ENCODE data around the gene EYA4. TPM values are rescaled to one million over a fixed set of nuclear protein-coding genes. Genes with fewer than 3 reads are reported as not detected.

Gene EYA4
- total and polyA plus RNA-seq, 4 experiments from 2014 or later = not detected

DNA sequence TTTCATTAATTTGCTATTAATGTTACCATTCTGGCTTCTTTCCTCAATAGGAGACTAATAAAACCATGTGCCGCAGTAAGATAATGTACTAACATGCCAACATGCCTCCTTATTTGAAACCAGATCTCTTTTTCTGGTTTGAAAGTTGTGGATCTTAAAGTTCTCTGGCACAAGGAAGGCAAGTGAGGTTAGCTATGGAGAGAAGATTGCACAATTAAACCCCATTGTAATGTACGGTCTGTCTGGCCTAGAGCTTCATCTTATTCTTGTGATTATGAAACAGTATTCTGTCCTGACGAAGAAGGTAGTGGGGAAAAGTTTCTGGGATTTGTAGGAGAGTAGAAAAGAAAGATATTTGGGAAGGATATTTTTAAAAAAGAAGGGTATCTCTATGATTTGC is 68.4 kb downstream of the EYA4 start:
- no peaks in the 10 kb centered on the region for H3K4me1 ChIP-seq (ENCODE audit: insufficient read depth, low read length)
- ChIA-PET CTCF (ENCODE audit: partially characterized antibody) (no interaction called here), POLR2A (ENCODE audit: partially characterized antibody) (no interaction called here)
- Mint-ChIP-seq H3K4me3 (no peak overlapping the region), H3K27me3 (peaks cover 2 to 4% of the 10 kb centered on the region in 2 donors), H3K4me1 (no peaks in the 10 kb centered on the region), H3K36me3 (no peaks in the 10 kb centered on the region), H3K9me3 (peaks cover 0 to 5% (median 2%) of the 10 kb centered on the region in 8 donors), H3K27ac (no peak overlapping the region)
- H3K36me3 ChIP-seq (ENCODE audit: insufficient read depth, low read length) = no peaks in the 10 kb centered on the region
- intact Hi-C loops (cut with micrococcal nuclease) = no loop called here
- no peak overlapping the region for H3K27ac ChIP-seq (ENCODE audit: low read depth, low read length)
- DNase-seq = no peak
- no peaks in the 10 kb centered on the region for H3K9me3 ChIP-seq (ENCODE audit: control insufficient read depth in 1 of 2, low read length in 2 of 2)
- H3K4me3 ChIP-seq (ENCODE audit: low read length in 2 of 2) = no peak overlapping the region
- H3K27me3 ChIP-seq (ENCODE audit: insufficient read depth, low read length) = no peaks in the 10 kb centered on the region

DNA sequence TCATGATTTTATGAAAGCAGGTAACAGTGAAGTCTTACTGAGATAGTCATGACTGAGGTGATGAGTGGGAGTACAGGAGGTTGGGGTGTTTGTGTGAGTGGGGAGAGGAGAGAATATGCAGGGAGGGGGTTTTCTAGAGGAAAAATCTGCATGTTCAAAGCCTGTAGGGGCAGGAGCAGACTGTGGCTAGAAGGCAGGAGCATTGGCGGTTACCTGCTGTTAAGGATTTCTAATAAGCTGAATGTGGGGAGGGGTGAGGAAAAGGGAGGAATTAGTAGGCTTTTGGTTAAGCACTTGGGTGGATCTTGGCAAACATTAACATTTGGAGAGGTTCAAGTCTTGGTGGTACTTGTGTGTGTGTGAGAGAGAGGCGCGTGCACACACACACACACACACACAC is 70.8 kb downstream of the EYA4 start:
- POLR2A ChIA-PET (ENCODE audit: partially characterized antibody) = no interaction called here
- no peak overlapping the region for H3K27ac ChIP-seq (ENCODE audit: low read depth, low read length)
- H3K4me3 ChIP-seq (ENCODE audit: low read length in 2 of 2) = no peak overlapping the region
- Mint-ChIP-seq H3K27me3 (peaks cover 4% of the 10 kb centered on the region in 2 donors), H3K36me3 (no peaks in the 10 kb centered on the region), H3K9me3 (peaks cover 0 to 3% (median 2%) of the 10 kb centered on the region in 8 donors), H3K4me3 (no peak overlapping the region), H3K27ac (no peak overlapping the region), H3K4me1 (no peaks in the 10 kb centered on the region)
- no peaks in the 10 kb centered on the region for H3K4me1 ChIP-seq (ENCODE audit: insufficient read depth, low read length)
- intact Hi-C loops (cut with micrococcal nuclease) = no loop called here
- H3K9me3 ChIP-seq (ENCODE audit: control insufficient read depth in 1 of 2, low read length in 2 of 2) = no peaks in the 10 kb centered on the region
- CTCF ChIA-PET (ENCODE audit: partially characterized antibody) = interaction anchor here (0.7 kb wide), 1 partner anchor 368 kb away, joined by 3 read pairs; no protein-coding TSS in a partner anchor
- no peaks in the 10 kb centered on the region for H3K36me3 ChIP-seq (ENCODE audit: insufficient read depth, low read length)
- H3K27me3 ChIP-seq (ENCODE audit: insufficient read depth, low read length) = no peaks in the 10 kb centered on the region
- DNase-seq = no peak

DNA sequence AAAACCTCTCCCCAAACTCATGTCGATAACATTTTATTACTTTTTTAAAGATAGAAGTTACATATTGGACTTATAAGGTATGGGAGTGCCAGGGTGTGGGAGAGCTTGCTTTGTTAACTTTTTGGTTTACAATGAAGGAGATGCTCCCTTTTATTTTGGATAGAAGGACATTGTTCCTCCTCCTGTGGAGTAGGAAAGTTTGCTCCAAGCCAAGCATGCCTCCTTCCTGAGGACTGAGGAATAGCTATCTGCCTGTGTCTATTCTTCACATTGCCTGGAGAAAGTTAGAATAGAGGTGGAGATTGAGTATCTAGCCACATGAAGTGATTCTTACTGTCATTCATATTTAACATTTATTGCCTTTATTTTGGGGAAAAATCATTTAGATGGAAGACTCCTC is 71.9 kb downstream of the EYA4 start:
- H3K27me3 ChIP-seq (ENCODE audit: insufficient read depth, low read length) = no peaks in the 10 kb centered on the region
- no peaks in the 10 kb centered on the region for H3K4me1 ChIP-seq (ENCODE audit: insufficient read depth, low read length)
- CTCF ChIA-PET (ENCODE audit: partially characterized antibody) = interaction anchor here (1.1 kb wide), 1 partner anchor 12 kb away, joined by 3 read pairs; no protein-coding TSS in a partner anchor
- intact Hi-C loops (cut with micrococcal nuclease) = no loop called here
- Mint-ChIP-seq H3K27me3 (peaks cover 2 to 4% of the 10 kb centered on the region in 2 donors), H3K9me3 (peaks cover 0 to 3% (median under 1%) of the 10 kb centered on the region in 8 donors), H3K27ac (no peak overlapping the region), H3K4me3 (no peak overlapping the region), H3K36me3 (no peaks in the 10 kb centered on the region), H3K4me1 (no peaks in the 10 kb centered on the region)
- no peak overlapping the region for H3K27ac ChIP-seq (ENCODE audit: low read depth, low read length)
- H3K4me3 ChIP-seq (ENCODE audit: low read length in 2 of 2) = no peak overlapping the region
- no peaks in the 10 kb centered on the region for H3K36me3 ChIP-seq (ENCODE audit: insufficient read depth, low read length)
- DNase-seq = no peak
- H3K9me3 ChIP-seq (ENCODE audit: control insufficient read depth in 1 of 2, low read length in 2 of 2) = no peaks in the 10 kb centered on the region
- POLR2A ChIA-PET (ENCODE audit: partially characterized antibody) = no interaction called here

DNA sequence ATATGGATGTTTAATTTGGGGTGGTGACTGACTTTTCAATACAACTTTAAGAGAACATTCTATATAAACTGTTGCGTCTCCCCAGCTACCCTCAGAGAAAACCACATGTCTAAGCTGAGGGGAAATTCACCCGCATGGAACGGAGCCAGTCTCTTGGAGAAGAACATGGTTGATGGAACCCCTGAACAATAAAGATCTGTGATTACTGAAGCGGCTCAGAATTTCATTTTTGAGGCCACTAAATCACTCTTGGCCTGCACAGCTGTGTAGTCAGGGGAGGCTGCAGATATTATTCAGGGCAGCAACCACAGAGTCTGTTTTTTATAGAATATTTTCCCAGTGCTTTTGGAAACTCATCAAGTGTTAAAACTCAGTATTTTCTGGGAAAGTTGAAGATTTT is 73.8 kb downstream of the EYA4 start:
- no peak overlapping the region for H3K4me3 Mint-ChIP-seq
- POLR2A ChIA-PET (ENCODE audit: partially characterized antibody) = no interaction called here
- H3K9me3 Mint-ChIP-seq = peaks cover 0 to 2% (median 0%) of the 10 kb centered on the region in 8 donors
- Histone ChIP-seq H3K4me3 (ENCODE audit: low read length in 2 of 2) (no peak overlapping the region), H3K36me3 (ENCODE audit: insufficient read depth, low read length) (no peaks in the 10 kb centered on the region), H3K4me1 (ENCODE audit: insufficient read depth, low read length) (no peaks in the 10 kb centered on the region), H3K9me3 (ENCODE audit: control insufficient read depth in 1 of 2, low read length in 2 of 2) (no peaks in the 10 kb centered on the region), H3K27ac (ENCODE audit: low read depth, low read length) (no peak overlapping the region), H3K27me3 (ENCODE audit: insufficient read depth, low read length) (no peaks in the 10 kb centered on the region)
- peaks cover under 1 to 2% of the 10 kb centered on the region in 2 donors for H3K27me3 Mint-ChIP-seq
- intact Hi-C loops (cut with micrococcal nuclease) = no loop called here
- no peaks in the 10 kb centered on the region for H3K4me1 Mint-ChIP-seq
- no peaks in the 10 kb centered on the region for H3K36me3 Mint-ChIP-seq
- CTCF ChIA-PET (ENCODE audit: partially characterized antibody) = no interaction called here
- no peak for DNase-seq
- no peak overlapping the region for H3K27ac Mint-ChIP-seq

GRCh38 chr6:133315811-133316210 is 74.7 kb downstream of the EYA4 start:
- H3K36me3 ChIP-seq (ENCODE audit: insufficient read depth, low read length) = no peaks in the 10 kb centered on the region
- no peak overlapping the region for H3K4me3 ChIP-seq (ENCODE audit: low read length in 2 of 2)
- peaks cover 0 to 2% of the 10 kb centered on the region in 2 donors for H3K27me3 Mint-ChIP-seq
- no peak for DNase-seq
- no peaks in the 10 kb centered on the region for H3K4me1 Mint-ChIP-seq
- intact Hi-C loops (cut with micrococcal nuclease) = no loop called here
- H3K27me3 ChIP-seq (ENCODE audit: insufficient read depth, low read length) = no peaks in the 10 kb centered on the region
- ChIA-PET POLR2A (ENCODE audit: partially characterized antibody) (no interaction called here), CTCF (ENCODE audit: partially characterized antibody) (no interaction called here)
- no peak overlapping the region for H3K27ac ChIP-seq (ENCODE audit: low read depth, low read length)
- peaks cover 0 to 2% (median 0%) of the 10 kb centered on the region in 8 donors for H3K9me3 Mint-ChIP-seq
- H3K4me1 ChIP-seq (ENCODE audit: insufficient read depth, low read length) = no peaks in the 10 kb centered on the region
- no peak overlapping the region for H3K27ac Mint-ChIP-seq
- H3K9me3 ChIP-seq (ENCODE audit: control insufficient read depth in 1 of 2, low read length in 2 of 2) = no peaks in the 10 kb centered on the region
- no peaks in the 10 kb centered on the region for H3K36me3 Mint-ChIP-seq
- H3K4me3 Mint-ChIP-seq = no peak overlapping the region

DNA sequence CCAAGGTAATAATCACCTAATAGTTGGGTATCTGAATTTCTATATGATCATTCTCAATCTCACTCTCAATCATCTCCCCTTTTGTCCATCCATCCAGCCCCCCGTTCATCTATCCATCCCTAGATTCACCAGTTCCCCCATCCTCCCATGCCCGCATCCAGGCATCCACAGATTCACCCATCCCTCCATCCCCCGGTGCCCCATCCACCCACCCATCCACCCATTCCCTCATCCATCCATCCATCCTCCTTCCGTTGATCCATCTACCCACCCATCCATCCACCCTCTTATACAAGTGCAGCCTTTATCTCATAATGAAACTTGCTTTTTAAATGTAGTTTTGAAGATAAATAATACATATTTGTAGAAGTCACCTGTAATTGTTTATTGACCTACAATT is 76.5 kb downstream of the EYA4 start:
- POLR2A ChIA-PET (ENCODE audit: partially characterized antibody) = no interaction called here
- intact Hi-C loops (cut with micrococcal nuclease) = no loop called here
- no peaks in the 10 kb centered on the region for H3K4me1 ChIP-seq (ENCODE audit: insufficient read depth, low read length)
- Mint-ChIP-seq H3K4me1 (no peaks in the 10 kb centered on the region), H3K27me3 (peaks cover 1 to 2% of the 10 kb centered on the region in 2 donors), H3K9me3 (peaks cover 0 to 2% (median 0%) of the 10 kb centered on the region in 8 donors), H3K27ac (no peak overlapping the region), H3K4me3 (no peak overlapping the region), H3K36me3 (no peaks in the 10 kb centered on the region)
- no peaks in the 10 kb centered on the region for H3K9me3 ChIP-seq (ENCODE audit: control insufficient read depth in 1 of 2, low read length in 2 of 2)
- H3K4me3 ChIP-seq (ENCODE audit: low read length in 2 of 2) = no peak overlapping the region
- DNase-seq = no peak
- CTCF ChIA-PET (ENCODE audit: partially characterized antibody) = no interaction called here
- no peaks in the 10 kb centered on the region for H3K27me3 ChIP-seq (ENCODE audit: insufficient read depth, low read length)
- H3K27ac ChIP-seq (ENCODE audit: low read depth, low read length) = no peak overlapping the region
- H3K36me3 ChIP-seq (ENCODE audit: insufficient read depth, low read length) = no peaks in the 10 kb centered on the region

DNA sequence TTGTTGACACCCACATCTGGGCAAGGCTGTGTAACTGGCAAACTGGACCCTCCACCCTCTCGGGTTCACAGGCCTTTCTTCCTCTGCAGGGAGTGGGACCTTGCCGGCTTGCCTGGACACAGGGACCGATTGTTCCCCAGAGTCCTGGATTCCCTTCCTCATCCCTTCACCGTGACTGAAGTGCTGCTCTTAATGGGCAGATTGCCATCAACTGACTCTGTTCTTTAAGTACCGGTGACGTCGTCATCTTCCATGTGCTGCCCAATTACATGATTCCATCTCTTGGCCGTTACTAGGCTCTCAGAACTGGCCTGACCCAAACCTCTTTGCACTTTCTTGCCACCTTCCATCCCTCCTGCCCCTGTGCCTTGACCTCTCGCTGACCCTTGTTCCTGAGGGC is 85.4 kb downstream of the EYA4 start:
- peaks cover 0 to 1% of the 10 kb centered on the region in 2 donors for H3K27me3 Mint-ChIP-seq
- no peaks in the 10 kb centered on the region for H3K36me3 Mint-ChIP-seq
- Histone ChIP-seq H3K4me1 (ENCODE audit: insufficient read depth, low read length) (no peaks in the 10 kb centered on the region), H3K4me3 (ENCODE audit: low read length in 2 of 2) (no peak overlapping the region), H3K27ac (ENCODE audit: low read depth, low read length) (no peak overlapping the region), H3K36me3 (ENCODE audit: insufficient read depth, low read length) (no peaks in the 10 kb centered on the region), H3K27me3 (ENCODE audit: insufficient read depth, low read length) (no peaks in the 10 kb centered on the region), H3K9me3 (ENCODE audit: control insufficient read depth in 1 of 2, low read length in 2 of 2) (no peaks in the 10 kb centered on the region)
- CTCF ChIA-PET (ENCODE audit: partially characterized antibody) = no interaction called here
- no peaks in the 10 kb centered on the region for H3K9me3 Mint-ChIP-seq
- no peaks in the 10 kb centered on the region for H3K4me1 Mint-ChIP-seq
- POLR2A ChIA-PET (ENCODE audit: partially characterized antibody) = no interaction called here
- DNase-seq = no peak
- H3K4me3 Mint-ChIP-seq = no peak overlapping the region
- intact Hi-C loops (cut with micrococcal nuclease) = no loop called here
- no peak overlapping the region for H3K27ac Mint-ChIP-seq

- Histone ChIP-seq H3K36me3 (ENCODE audit: insufficient read depth, low read length) (no peaks in the 10 kb centered on the region), H3K27ac (ENCODE audit: low read depth, low read length) (no peak overlapping the region), H3K4me1 (ENCODE audit: insufficient read depth, low read length) (no peaks in the 10 kb centered on the region), H3K4me3 (ENCODE audit: low read length in 2 of 2) (no peak overlapping the region), H3K9me3 (ENCODE audit: control insufficient read depth in 1 of 2, low read length in 2 of 2) (no peaks in the 10 kb centered on the region), H3K27me3 (ENCODE audit: insufficient read depth, low read length) (no peaks in the 10 kb centered on the region)
- intact Hi-C loops (cut with micrococcal nuclease) = no loop called here
- peaks cover 0 to 4% (median 0%) of the 10 kb centered on the region in 8 donors for H3K9me3 Mint-ChIP-seq
- no peaks in the 10 kb centered on the region for H3K4me1 Mint-ChIP-seq
- H3K27ac Mint-ChIP-seq = no peak overlapping the region
- ChIA-PET POLR2A (ENCODE audit: partially characterized antibody) (no interaction called here), CTCF (ENCODE audit: partially characterized antibody) (no interaction called here)
- H3K4me3 Mint-ChIP-seq = no peak overlapping the region
- H3K27me3 Mint-ChIP-seq = peaks cover 0 to 1% of the 10 kb centered on the region in 2 donors
- no peaks in the 10 kb centered on the region for H3K36me3 Mint-ChIP-seq
- DNase-seq = no peak
Measured at GRCh38 chr6:133333852-133334251, 92.7 kb downstream of the EYA4 start.
